Stimulated activated CD4-positive, alpha-beta T cell treated with anti-CD3 and anti-CD28 coated beads, TNF-alpha, amount 100 ng/mL, for 1 hour (primary cell): Measurements from ENCODE around the gene AGPAT2.
"Not testable (repeated sequence)": the region's sequence is repeated elsewhere in the genome, so short reads cannot be mapped to it uniquely, and the experiment has no call there.

Source experiments
- DNase-seq, 3 donors: peaks; one replicate each; pipeline ENCODE4 v3.0.0-alpha.2; 2020; ENCODE audit warnings: low read depth in 3 of 3, low spot score in 1 of 3

AGPAT2 gene

GRCh38 chr9:136720898-136721338 lies 33.7 kb upstream of the AGPAT2 start:
- DNase-seq, result no peak

GRCh38 chr9:136720251-136720897 lies 33.1 kb upstream of the AGPAT2 start:
- no peak for DNase-seq

- DNase-seq, result no peak
Measured at GRCh38 chr9:136719195-136719880, 32.1 kb upstream of the AGPAT2 start.

GRCh38 chr9:136718345-136719194 lies 31.3 kb upstream of the AGPAT2 start:
- DNase-seq, result no peak

GRCh38 chr9:136717399-136717798 lies 30.1 kb upstream of the AGPAT2 start:
- no peak for DNase-seq

- DNase-seq, result no peak
Measured at GRCh38 chr9:136714893-136715274, 27.6 kb upstream of the AGPAT2 start.

- DNase-seq, result no peak
Measured at GRCh38 chr9:136714096-136714892, 27.0 kb upstream of the AGPAT2 start.

- no peak for DNase-seq
Measured at GRCh38 chr9:136713550-136713949, 26.3 kb upstream of the AGPAT2 start.

- DNase-seq, result no peak
Measured at GRCh38 chr9:136712690-136713544, 25.7 kb upstream of the AGPAT2 start.

GRCh38 chr9:136711751-136712689 lies 24.8 kb upstream of the AGPAT2 start, which contains the start of gene DIPK1B:
TSS of gene DIPK1B (plus strand) at chr9:136712572. CDS start at chr9:136712666, 94 bp downstream.
- DNase-seq, result no peak

- DNase-seq, result not testable (repeated sequence)
Measured at GRCh38 chr9:136711219-136711648, 24.0 kb upstream of the AGPAT2 start.

- DNase-seq, result no peak
Measured at GRCh38 chr9:136710543-136710942, 23.3 kb upstream of the AGPAT2 start.

- DNase-seq, result no peak
Measured at GRCh38 chr9:136709454-136710109, 22.3 kb upstream of the AGPAT2 start.

- DNase-seq, result no peak
Measured at GRCh38 chr9:136707849-136708517, 20.7 kb upstream of the AGPAT2 start.

- DNase-seq, result no peak
Measured at GRCh38 chr9:136707011-136707410, 19.8 kb upstream of the AGPAT2 start.

GRCh38 chr9:136705564-136705963 lies 18.3 kb upstream of the AGPAT2 start:
- no peak for DNase-seq

- not testable (repeated sequence) for DNase-seq
Measured at GRCh38 chr9:136704741-136705140, 17.5 kb upstream of the AGPAT2 start.
